Testis (tissue), 2 donors: ENCODE measurements around the gene ASPHD2.

Source experiments
- CTCF ChIP-seq, 3 experiments: fragments of 450-650 bp in 2 of 3; fragments of 200-600 bp in 1 of 3; sonication (generic) in 1 of 3; IDR thresholded peaks; one replicate each; pipeline ENCODE4 v1.5.1; 2016 to 2019; ENCODE audit warnings: antibody characterized with exemption in 3 of 3, mild to moderate bottlenecking in 2 of 3, moderate library complexity in 1 of 3
- POLR2A ChIP-seq: fragments of 450-650 bp; IDR thresholded peaks from one replicate; pipeline ENCODE4 v1.6.1; 2017; ENCODE audit warnings: antibody characterized with exemption, mild to moderate bottlenecking, moderate library complexity

GRCh38 chr22:26393929-26394328 is 35.1 kb upstream of the ASPHD2 start:
- TF ChIP-seq CTCF (IDR thresholded peaks at IDR 0.05) (peak in 1 of 3 experiments; percentile 10), POLR2A (no peak)
